IPS-NIHi7 (cell line): ENCODE data around the gene ATG10.
A peak's percentile ranks its signal among the peaks of the same experiment; 100 is the strongest.
"Not testable (repeated sequence)": the region's sequence is repeated elsewhere in the genome, so short reads cannot be mapped to it uniquely, and the experiment has no call there.

ENCODE experiments used
- DNase-seq: peaks from one replicate; pipeline ENCODE4 v3.0.0; 2012; ENCODE audit warnings: mixed read lengths; ENCODE audit errors: extremely low spot score

The ATG10 gene

DNA sequence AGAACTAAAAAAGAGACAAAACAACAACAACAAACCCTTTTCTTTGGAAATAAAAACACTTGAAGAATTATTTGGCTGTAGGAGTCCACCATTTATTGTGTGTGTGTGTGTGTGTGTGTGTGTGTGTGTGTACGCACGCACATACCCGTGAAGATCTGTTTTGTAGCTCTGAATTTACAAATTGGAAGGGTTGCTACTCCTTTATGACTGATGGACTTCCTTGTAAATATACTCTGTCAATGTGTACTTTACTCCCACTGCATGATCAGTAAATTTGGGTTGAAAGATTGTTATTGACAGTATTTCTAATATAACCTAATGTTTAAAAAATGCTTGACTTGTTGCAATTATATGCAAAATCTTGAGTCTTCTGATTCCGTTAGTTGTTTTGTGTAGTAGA is 148.1 kb downstream of the ATG10 start:
- DNase-seq = no peak

GRCh38 chr5:82129723-82130285 is 158.0 kb downstream of the ATG10 start:
- peak; percentile 17 for DNase-seq

DNA sequence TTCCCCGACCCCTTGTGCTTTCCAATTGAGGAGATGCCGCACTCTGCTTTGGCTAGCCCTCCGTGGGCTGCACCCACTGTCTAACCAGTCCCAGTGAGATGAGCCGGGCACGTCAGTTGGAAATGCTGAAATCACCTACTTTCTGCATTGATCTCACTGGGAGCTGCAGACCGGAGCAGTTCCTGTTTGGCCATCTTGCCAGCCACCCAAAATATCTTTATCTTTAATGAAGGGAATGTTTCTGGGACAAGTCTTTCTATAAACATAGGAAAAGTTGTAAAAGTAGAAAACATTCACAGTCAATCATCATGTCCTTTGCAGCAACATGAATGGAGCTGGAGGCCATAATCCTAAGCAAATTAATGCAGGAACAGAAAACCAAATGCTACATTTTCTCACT is 158.8 kb downstream of the ATG10 start:
- DNase-seq = no peak

DNA sequence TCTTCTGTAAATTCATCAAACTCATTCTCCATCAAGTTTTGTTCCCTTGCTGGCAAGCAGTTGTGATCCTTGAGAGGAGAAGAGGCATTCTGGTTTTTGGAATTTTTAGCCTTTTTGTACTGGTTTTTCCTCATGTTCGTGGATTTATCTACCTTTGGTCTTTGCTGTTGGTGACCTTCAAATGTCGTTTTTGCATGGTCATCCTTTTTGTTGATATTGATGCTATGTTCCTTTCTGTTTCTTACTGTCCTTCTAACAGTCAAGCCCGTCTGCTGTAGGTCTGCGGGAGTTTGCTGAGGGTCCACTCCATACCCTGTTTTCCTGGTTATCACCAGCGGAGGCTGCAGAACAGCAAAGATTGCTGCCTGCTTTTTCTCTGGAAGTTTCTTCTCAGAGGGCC is 165.4 kb downstream of the ATG10 start:
- DNase-seq = no peak

DNA sequence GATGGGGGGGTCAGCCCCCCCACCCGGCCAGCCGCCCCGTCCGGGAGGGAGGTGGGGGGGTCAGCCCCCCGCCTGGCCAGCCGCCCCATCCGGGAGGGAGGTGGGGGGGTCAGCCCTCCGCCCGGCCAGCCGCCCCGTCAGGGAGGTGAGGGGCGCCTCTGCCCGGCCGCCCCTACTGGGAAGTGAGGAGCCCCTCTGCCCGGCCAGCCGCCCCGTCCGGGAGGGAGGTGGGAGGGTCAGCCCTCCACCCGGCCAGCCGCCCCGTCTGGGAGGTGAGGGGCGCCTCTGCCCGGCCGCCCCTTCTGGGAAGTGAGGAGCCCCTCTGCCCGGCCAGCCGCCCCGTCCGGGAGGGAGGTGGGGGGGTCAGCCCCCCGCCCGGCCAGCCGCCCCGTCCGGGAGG is 168.0 kb downstream of the ATG10 start:
- DNase-seq = not testable (repeated sequence)

DNA sequence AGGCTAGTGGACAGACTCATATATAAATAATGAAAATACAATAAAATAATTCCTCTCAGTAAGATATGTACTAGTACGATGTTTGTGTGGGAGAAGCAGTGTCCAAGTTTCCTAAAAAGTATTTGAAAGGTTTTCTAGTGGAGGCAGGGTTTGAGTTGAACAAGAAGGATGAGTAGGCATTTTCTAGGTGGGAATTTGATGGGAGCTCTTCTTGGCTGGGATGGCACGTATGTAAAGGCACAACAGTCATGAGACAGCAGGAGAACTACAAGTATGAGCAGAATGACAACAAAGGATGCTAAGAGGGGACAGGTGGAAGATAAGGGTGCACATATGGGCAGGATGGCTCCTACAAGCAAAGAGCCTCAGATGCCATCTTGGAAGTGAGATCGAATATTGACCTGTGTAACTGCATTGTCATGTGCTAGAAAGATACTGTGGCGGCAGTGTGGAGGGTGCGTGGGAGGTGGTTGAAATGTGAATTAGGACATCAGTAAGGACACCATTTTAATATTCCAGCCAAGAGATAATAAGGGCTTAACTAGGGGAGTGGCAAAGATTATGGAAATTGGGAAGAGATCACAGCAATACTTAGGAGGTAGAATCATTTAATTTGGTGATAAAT is 170.5 kb downstream of the ATG10 start:
- DNase-seq = no peak

- no peak for DNase-seq
These were observed 171.2 kb downstream of the ATG10 start for GRCh38 chr5:82142928-82143577.

DNA sequence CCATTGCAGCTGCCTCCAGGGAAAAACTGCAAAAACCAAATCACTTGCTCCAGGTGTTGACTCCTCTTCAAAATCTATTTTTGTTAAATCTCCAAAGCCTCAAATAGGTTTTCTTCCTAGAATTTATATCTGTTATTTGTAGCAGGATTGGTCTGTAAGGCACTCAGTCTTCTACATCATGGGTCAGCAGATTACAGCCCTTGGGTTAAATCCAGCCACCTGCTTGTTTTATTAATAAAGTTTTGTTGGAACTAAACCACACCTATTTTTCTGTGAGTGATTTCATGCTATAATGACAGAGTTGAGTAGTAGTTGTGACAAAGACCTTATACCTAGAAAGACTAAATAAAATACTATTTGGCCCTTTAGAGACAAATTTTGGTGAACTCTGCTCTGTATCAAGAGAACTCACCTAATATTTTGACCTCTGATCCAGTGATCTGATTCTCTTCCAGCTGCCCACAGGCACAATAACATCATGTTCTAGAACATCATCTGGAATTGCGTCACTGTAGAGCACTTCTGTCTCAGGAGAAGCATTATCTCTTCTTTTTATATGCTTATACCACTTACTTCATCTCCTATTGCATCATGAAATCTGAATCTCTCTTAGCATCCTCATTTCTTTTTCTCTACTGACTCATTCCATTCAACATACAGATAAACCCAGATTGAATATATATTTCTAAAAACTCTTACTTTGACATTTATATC is 176.2 kb downstream of the ATG10 start:
- DNase-seq = no peak

GRCh38 chr5:82149434-82149833 is 177.6 kb downstream of the ATG10 start:
- no peak for DNase-seq

GRCh38 chr5:82150559-82150958 is 178.7 kb downstream of the ATG10 start:
- no peak for DNase-seq

DNA sequence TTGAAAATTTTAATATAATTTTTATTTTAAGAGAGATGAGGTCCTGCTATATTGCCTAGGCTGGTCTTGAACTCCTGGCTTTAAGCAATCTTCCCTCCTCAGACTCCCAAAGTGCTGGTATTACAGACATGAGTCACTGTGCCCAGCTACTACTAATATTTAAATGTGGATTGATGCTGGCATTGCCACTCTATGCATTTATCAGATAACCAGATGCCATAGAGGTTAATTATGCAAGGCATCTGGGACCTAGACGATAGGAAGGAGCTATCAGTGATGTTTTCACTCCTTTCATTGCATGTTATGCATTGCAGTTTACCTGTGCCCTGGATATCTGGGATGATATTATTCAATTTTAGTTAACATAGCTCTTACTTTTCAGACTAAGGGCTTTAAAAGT is 179.4 kb downstream of the ATG10 start:
- no peak for DNase-seq

DNA sequence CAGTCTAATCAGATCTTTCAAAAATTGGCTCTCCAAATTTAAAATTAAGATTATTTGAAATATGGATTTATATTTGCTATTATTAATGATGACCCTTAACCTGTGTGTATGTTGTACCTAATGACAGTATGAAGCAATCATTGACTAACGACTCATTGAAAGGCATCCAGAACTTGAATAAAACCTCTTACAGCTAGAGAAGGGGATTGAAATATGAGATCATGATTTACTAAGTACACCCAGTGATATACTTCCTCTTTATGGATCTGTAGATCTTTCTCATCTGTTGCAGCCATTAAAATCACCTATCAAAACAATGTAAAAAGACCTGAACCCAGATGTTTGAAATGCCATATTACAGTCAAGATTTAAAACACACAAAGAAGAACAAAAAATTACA is 179.8 kb downstream of the ATG10 start:
- no peak for DNase-seq

- no peak for DNase-seq
These were observed 181.2 kb downstream of the ATG10 start for GRCh38 chr5:82152978-82153481.

DNA sequence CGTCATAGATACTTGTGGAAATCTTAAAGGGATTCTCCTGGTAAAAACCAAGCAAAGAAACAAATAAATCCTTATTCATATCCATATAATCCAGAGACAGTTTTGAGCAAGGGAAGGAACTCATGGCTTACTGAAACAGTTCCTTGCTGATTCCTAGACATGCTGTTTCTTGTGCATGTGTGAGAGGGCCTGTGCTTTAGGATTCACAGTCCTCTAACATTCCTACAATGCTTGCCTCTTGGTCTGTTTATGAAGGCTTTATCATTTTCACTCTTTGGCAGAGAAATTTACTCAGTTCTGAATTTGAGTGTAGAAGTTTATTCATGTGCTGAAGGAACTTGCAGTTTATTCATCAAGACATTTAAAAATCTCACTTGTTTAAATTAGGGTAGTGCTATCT is 183.0 kb downstream of the ATG10 start:
- no peak for DNase-seq

GRCh38 chr5:82155305-82155704 is 183.5 kb downstream of the ATG10 start:
- DNase-seq = no peak

DNA sequence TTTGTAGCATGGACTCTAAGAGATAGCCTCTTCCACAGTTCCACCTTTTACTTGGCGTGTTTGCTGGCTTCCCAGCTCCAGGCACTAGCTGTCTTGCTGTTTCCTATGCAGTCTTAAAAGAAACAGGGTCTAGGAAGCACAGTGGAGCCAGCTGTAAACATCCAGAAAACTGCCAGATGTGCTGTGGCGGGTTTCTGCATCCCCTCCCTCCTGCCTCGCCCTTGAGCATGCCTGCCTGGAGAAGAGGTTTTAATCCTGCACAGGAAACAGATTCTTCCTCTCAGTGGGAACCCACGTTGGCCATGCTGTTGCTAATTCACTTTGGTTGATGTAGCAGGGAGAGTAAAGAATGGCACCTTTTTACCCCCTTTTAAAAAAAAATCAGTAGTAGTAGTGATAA is 185.1 kb downstream of the ATG10 start:
- no peak for DNase-seq

GRCh38 chr5:82158755-82159413 is 187.1 kb downstream of the ATG10 start:
- no peak for DNase-seq

DNA sequence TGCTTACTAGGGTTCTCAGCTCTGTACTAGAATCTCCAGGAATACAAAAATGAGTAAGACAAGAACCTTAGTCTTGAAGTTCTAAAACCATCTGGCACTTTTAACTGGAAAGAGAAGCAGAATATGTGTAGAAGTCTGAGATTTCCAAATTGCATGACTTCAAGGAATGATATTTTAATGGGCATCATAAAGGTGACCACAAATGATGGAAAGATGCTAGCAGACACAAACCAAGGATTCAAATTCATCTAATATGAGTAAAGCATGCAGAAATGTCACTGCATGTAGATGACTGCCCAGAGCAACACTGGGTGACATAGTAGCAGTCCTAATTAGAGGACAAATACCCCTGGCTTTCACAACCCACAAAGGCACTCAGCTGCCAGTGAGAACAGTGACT is 189.1 kb downstream of the ATG10 start:
- DNase-seq = no peak

DNA sequence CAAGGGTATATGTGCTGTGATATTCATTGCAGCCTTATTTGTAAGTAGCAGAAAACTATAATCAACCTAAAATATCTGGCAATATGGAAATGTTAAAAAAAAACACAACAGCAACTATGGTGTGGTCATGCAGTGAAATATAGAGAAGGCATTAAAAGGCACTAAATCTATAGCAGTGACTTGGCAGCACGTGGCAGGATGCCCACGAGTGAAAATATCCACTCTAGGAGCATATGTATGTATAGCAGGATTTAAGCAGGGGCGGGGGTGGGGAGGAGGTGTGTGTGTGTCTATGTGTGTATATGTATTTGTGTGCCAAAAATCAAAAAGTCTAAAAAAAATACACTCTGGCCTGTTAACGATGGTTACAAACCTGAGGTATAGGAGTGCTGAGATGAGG is 190.8 kb downstream of the ATG10 start:
- DNase-seq = no peak

- no peak for DNase-seq
These were observed 191.8 kb downstream of the ATG10 start for GRCh38 chr5:82163452-82164175.

GRCh38 chr5:82164176-82164976 is 192.6 kb downstream of the ATG10 start:
- no peak for DNase-seq
